ENCODE data around the gene CAMTA1.

Gene CAMTA1

DNA sequence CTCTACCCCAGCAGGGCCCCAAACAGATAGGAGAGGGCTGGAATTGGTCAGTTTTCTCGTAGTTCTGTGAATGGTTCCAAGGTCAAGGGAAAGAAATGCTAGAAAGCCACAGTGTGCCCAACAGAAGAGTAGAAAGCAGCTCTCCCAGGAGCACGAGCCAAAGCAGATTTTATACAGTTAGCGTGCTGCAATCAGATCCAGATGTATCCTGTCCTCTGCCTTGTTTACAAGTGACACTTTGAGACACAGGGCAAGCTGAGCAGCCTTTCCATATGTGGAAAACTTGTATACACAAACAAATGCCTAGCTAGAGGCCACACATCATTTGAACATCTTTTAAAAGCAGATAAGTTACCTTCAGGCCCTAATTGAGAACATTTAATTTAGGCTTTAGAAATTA is 992.3 kb downstream of the CAMTA1 start:
- Histone ChIP-seq H3K4me2 (ENCODE audit: low read depth, low read length) (no peak overlapping the region), H3K4me3 (ENCODE audit: low read length) (no peak overlapping the region), H3K9me2 (replicated peaks; ENCODE audit: insufficient read depth, low read length) (no peaks in the 10 kb centered on the region), H3K9ac (ENCODE audit: low read length) (no peak overlapping the region), H2AFZ (ENCODE audit: low read length) (no peak overlapping the region), H3K27me3 (replicated peaks; ENCODE audit: insufficient read depth, low read length) (no peaks in the 10 kb centered on the region), H3K9me3 (replicated peaks; ENCODE audit: insufficient read depth, low read length) (no peaks in the 10 kb centered on the region), H4K20me1 (ENCODE audit: insufficient read depth, low read length) (no peaks in the 10 kb centered on the region), H3K4me1 (ENCODE audit: low read length) (peaks cover 5% of the 10 kb centered on the region; the same call in 1 of the 2 replicates), H3K79me2 (ENCODE audit: low read length) (no peaks in the 10 kb centered on the region), H3K36me3 (replicated peaks; ENCODE audit: insufficient read depth, low read length) (peaks cover 4% of the 10 kb centered on the region), H3F3A (ENCODE audit: insufficient read depth, low read length) (peaks cover 2% of the 10 kb centered on the region; the same call in 1 of the 2 replicates), H3K27ac (ENCODE audit: low read length) (no peak overlapping the region)
- TF ChIP-seq EZH2 (optimal IDR thresholded peaks at IDR 0.05; ENCODE audit: low read depth, low read length) (no peak), EZH2phosphoT487 (IDR thresholded peaks at IDR 0.05; ENCODE audit: low read length) (no peak)
- TF ChIP-seq, protein P1, sequence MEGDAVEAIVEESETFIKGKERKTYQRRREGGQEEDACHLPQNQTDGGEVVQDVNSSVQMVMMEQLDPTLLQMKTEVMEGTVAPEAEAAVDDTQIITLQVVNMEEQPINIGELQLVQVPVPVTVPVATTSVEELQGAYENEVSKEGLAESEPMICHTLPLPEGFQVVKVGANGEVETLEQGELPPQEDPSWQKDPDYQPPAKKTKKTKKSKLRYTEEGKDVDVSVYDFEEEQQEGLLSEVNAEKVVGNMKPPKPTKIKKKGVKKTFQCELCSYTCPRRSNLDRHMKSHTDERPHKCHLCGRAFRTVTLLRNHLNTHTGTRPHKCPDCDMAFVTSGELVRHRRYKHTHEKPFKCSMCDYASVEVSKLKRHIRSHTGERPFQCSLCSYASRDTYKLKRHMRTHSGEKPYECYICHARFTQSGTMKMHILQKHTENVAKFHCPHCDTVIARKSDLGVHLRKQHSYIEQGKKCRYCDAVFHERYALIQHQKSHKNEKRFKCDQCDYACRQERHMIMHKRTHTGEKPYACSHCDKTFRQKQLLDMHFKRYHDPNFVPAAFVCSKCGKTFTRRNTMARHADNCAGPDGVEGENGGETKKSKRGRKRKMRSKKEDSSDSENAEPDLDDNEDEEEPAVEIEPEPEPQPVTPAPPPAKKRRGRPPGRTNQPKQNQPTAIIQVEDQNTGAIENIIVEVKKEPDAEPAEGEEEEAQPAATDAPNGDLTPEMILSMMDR (IDR thresholded peaks at IDR 0.05; ENCODE audit: low read length) = no peak
- DNase-seq = no peak

DNA sequence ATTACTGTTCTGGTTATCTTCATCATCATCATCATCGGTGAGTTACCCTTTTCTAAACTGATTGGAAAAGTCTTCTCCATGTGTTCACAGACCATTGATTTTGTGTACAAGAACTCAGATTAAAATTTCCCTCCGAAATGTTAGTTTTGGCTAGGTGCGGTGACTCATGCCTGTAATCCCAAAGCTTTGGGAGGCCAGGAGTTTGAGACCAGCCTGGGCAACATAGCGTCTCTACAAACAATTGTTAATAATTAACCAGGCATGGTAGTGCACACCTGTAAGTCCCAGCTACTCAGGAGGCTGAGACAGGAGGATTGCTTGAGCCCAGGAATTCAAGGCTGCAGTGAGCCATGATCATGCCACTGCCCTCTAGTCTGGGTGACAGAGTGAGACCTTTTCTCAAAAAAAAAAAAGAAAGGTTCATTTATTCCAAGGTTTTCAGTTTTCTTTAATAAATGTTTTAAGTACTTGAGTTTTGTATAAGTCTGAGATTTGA is 992.9 kb downstream of the CAMTA1 start:
- Histone ChIP-seq H2AFZ (ENCODE audit: low read length) (no peak overlapping the region), H4K20me1 (ENCODE audit: insufficient read depth, low read length) (no peaks in the 10 kb centered on the region), H3K9ac (ENCODE audit: low read length) (no peak overlapping the region), H3K9me3 (replicated peaks; ENCODE audit: insufficient read depth, low read length) (no peaks in the 10 kb centered on the region), H3K27ac (ENCODE audit: low read length) (no peak overlapping the region), H3K79me2 (ENCODE audit: low read length) (no peaks in the 10 kb centered on the region), H3K9me2 (replicated peaks; ENCODE audit: insufficient read depth, low read length) (no peaks in the 10 kb centered on the region), H3F3A (ENCODE audit: insufficient read depth, low read length) (peaks cover 8% of the 10 kb centered on the region; the same call in 1 of the 2 replicates), H3K27me3 (replicated peaks; ENCODE audit: insufficient read depth, low read length) (no peaks in the 10 kb centered on the region), H3K4me2 (ENCODE audit: low read depth, low read length) (no peak overlapping the region), H3K4me1 (ENCODE audit: low read length) (peaks cover 9% of the 10 kb centered on the region; the same call in 1 of the 2 replicates), H3K4me3 (ENCODE audit: low read length) (no peak overlapping the region), H3K36me3 (replicated peaks; ENCODE audit: insufficient read depth, low read length) (peaks cover 4% of the 10 kb centered on the region)
- no peak for DNase-seq
- TF ChIP-seq EZH2phosphoT487 (IDR thresholded peaks at IDR 0.05; ENCODE audit: low read length) (no peak), EZH2 (optimal IDR thresholded peaks at IDR 0.05; ENCODE audit: low read depth, low read length) (no peak)
- TF ChIP-seq, protein P1 (IDR thresholded peaks at IDR 0.05; ENCODE audit: low read length) = no peak

DNA sequence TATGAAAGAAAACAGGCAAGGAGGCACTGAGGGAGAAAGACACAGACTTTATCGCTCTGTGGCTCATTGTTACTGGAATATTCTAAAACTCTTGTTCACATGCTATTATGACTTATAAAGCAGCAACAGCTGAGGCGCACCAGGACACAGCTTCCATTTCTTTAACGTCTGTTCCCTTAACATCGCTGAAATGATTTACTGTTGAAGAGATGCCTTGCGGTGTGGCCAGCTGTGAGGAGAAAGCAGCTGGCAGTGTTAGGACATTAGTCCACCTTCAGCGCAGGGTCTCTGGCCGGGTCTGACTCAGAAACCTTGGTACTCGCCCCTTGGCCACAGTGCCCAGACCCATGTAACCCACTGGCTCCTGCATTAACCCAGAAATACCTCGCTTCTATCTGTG is 995.7 kb downstream of the CAMTA1 start:
- H3K4me1 ChIP-seq (ENCODE audit: low read length) = peaks cover 9% of the 10 kb centered on the region; the same call in 1 of the 2 replicates
- no peak overlapping the region for H3K4me2 ChIP-seq (ENCODE audit: low read depth, low read length)
- H3K79me2 ChIP-seq (ENCODE audit: low read length) = no peaks in the 10 kb centered on the region
- H4K20me1 ChIP-seq (ENCODE audit: insufficient read depth, low read length) = no peaks in the 10 kb centered on the region
- DNase-seq = no peak
- no peak overlapping the region for H3K9ac ChIP-seq (ENCODE audit: low read length)
- H2AFZ ChIP-seq (ENCODE audit: low read length) = no peak overlapping the region
- H3K27ac ChIP-seq (ENCODE audit: low read length) = no peak overlapping the region
- H3K9me2 ChIP-seq (replicated peaks; ENCODE audit: insufficient read depth, low read length) = no peaks in the 10 kb centered on the region
- H3K9me3 ChIP-seq (replicated peaks; ENCODE audit: insufficient read depth, low read length) = no peaks in the 10 kb centered on the region
- H3K36me3 ChIP-seq (replicated peaks; ENCODE audit: insufficient read depth, low read length) = no peaks in the 10 kb centered on the region; the same call in none of the 2 replicates
- H3F3A ChIP-seq (ENCODE audit: insufficient read depth, low read length) = peaks cover 8% of the 10 kb centered on the region; the same call in 1 of the 2 replicates
- TF ChIP-seq EZH2phosphoT487 (IDR thresholded peaks at IDR 0.05; ENCODE audit: low read length) (no peak), EZH2 (optimal IDR thresholded peaks at IDR 0.05; ENCODE audit: low read depth, low read length) (no peak)
- TF ChIP-seq, protein P1 (IDR thresholded peaks at IDR 0.05; ENCODE audit: low read length) = no peak
- H3K27me3 ChIP-seq (replicated peaks; ENCODE audit: insufficient read depth, low read length) = no peaks in the 10 kb centered on the region
- H3K4me3 ChIP-seq (ENCODE audit: low read length) = no peak overlapping the region
